Mesenchymal stem cell (in vitro differentiated cells and primary cell): ENCODE measurements around the gene NDUFV3.
"Not testable (repeated sequence)": the region's sequence is repeated elsewhere in the genome, so short reads cannot be mapped to it uniquely, and the experiment has no call there.

Experiments
- DNase-seq: peaks from one replicate; pipeline ENCODE4 v3.0.0-alpha.2; 2013
- H2AFZ ChIP-seq: one replicate; pipeline ENCODE4 v1.6.1; 2013; ENCODE audit warnings: low read depth, mild to moderate bottlenecking, control low read depth, inconsistent platforms, low read length, moderate library complexity
- H2AK5ac ChIP-seq: 2 replicates; pipeline ENCODE4 v1.6.1; 2013; ENCODE audit warnings: low read length, moderate library complexity, mild to moderate bottlenecking, inconsistent platforms; ENCODE audit not compliant: severe bottlenecking
- H2BK120ac ChIP-seq: one replicate; pipeline ENCODE4 v1.6.1; 2013; ENCODE audit warnings: low read depth, mild to moderate bottlenecking, inconsistent platforms, low read length, moderate library complexity
- H2BK12ac ChIP-seq, 2 experiments: one replicate each; pipeline ENCODE4 v1.6.1; 2013; ENCODE audit warnings: inconsistent platforms in 2 of 2, low read length in 2 of 2, mild to moderate bottlenecking in 2 of 2, moderate library complexity in 2 of 2, control low read depth in 1 of 2
- H2BK15ac ChIP-seq: one replicate; pipeline ENCODE4 v1.6.1; 2013; ENCODE audit warnings: mild to moderate bottlenecking, low read depth, inconsistent platforms; ENCODE audit not compliant: poor library complexity, severe bottlenecking
- H2BK5ac ChIP-seq: 2 replicates; pipeline ENCODE4 v1.6.1; 2013; ENCODE audit warnings: low read depth, mild to moderate bottlenecking, low read length, control low read depth, inconsistent platforms; ENCODE audit not compliant: poor library complexity, severe bottlenecking
- H3K14ac ChIP-seq, 2 experiments: one replicate each; pipeline ENCODE4 v1.6.1; 2013; ENCODE audit warnings: inconsistent platforms in 2 of 2, low read length in 2 of 2, control low read depth in 1 of 2, mild to moderate bottlenecking in 1 of 2, moderate library complexity in 1 of 2
- H3K18ac ChIP-seq, 2 experiments: one replicate each; pipeline ENCODE4 v1.6.1; 2013; ENCODE audit warnings: inconsistent platforms in 2 of 2, low read length in 2 of 2, control low read depth in 1 of 2, low read depth in 1 of 2, mild to moderate bottlenecking in 1 of 2
- H3K23ac ChIP-seq, 2 experiments: one replicate each; pipeline ENCODE4 v1.6.1; 2013; ENCODE audit warnings: inconsistent platforms in 2 of 2, low read length in 2 of 2, mild to moderate bottlenecking in 2 of 2, moderate library complexity in 2 of 2, control low read depth in 1 of 2
- H3K27ac ChIP-seq: 2 replicates; pipeline ENCODE4 v1.5.1; 2013; ENCODE audit warnings: mild to moderate bottlenecking, moderate library complexity, low read length, control low read depth, inconsistent platforms; ENCODE audit not compliant: poor library complexity, severe bottlenecking
- H3K27me3 ChIP-seq, 2 experiments: 2 replicates each; pipeline versions ENCODE4 v1.6.1 to v1.7.0; 2013; ENCODE audit warnings: low read length in 2 of 2, mild to moderate bottlenecking in 2 of 2, moderate library complexity in 2 of 2, control low read depth in 1 of 2, inconsistent platforms in 1 of 2; ENCODE audit not compliant: control insufficient read depth in 1 of 2, insufficient read depth in 1 of 2
- H3K36me3 ChIP-seq, 2 experiments: 2 replicates each; pipeline versions ENCODE4 v1.6.1 to v1.7.0; 2013; ENCODE audit warnings: low read length in 2 of 2, control low read depth in 1 of 2, inconsistent platforms in 1 of 2, low read depth in 1 of 2, mild to moderate bottlenecking in 1 of 2; ENCODE audit not compliant: insufficient read depth in 2 of 2, control insufficient read depth in 1 of 2
- H3K4ac ChIP-seq, 2 experiments: one replicate each; pipeline ENCODE4 v1.6.1; 2013; ENCODE audit warnings: inconsistent platforms in 2 of 2, low read length in 2 of 2, mild to moderate bottlenecking in 2 of 2, moderate library complexity in 2 of 2, control low read depth in 1 of 2, low read depth in 1 of 2
- H3K4me1 ChIP-seq: 2 replicates; pipeline ENCODE4 v1.6.1; 2013; ENCODE audit warnings: low read depth, low read length, control low read depth; ENCODE audit not compliant: control insufficient read depth, insufficient read depth
- H3K4me2 ChIP-seq: 2 replicates; pipeline ENCODE4 v1.6.1; 2013; ENCODE audit warnings: low read length, mild to moderate bottlenecking, inconsistent platforms; ENCODE audit not compliant: poor library complexity, severe bottlenecking
- H3K4me3 ChIP-seq, 2 experiments: 2 replicates each; pipeline versions ENCODE4 v1.5.1 to v1.7.0; 2013; ENCODE audit warnings: low read length in 2 of 2, mild to moderate bottlenecking in 2 of 2, control low read depth in 1 of 2, low read depth in 1 of 2; ENCODE audit not compliant: insufficient read depth in 1 of 2
- H3K79me1 ChIP-seq: replicated peaks from 2 replicates; pipeline ENCODE4 v1.6.1; 2013; ENCODE audit warnings: mild to moderate bottlenecking, control low read depth, low read length, inconsistent platforms; ENCODE audit not compliant: poor library complexity, severe bottlenecking
- H3K9ac ChIP-seq: 2 replicates; pipeline ENCODE4 v1.7.0; 2013; ENCODE audit warnings: mild to moderate bottlenecking, low read length, moderate library complexity
- H3K9me3 ChIP-seq: 2 replicates; pipeline ENCODE4 v1.7.0; 2013; ENCODE audit warnings: mild to moderate bottlenecking, low read length; ENCODE audit not compliant: control insufficient read depth
- H4K8ac ChIP-seq: one replicate; pipeline ENCODE4 v1.6.1; 2013; ENCODE audit warnings: inconsistent platforms, mild to moderate bottlenecking, low read length, moderate library complexity
- H4K91ac ChIP-seq: one replicate; pipeline ENCODE4 v1.6.1; 2013; ENCODE audit warnings: mild to moderate bottlenecking, low read length, inconsistent platforms
- WGBS: methylation state at CpG from one replicate; pipeline ENCODE4 v1.1.7; 2013; ENCODE audit warnings: mixed read lengths; 5-methylcytosine and 5-hydroxymethylcytosine counted together

The NDUFV3 gene

DNA sequence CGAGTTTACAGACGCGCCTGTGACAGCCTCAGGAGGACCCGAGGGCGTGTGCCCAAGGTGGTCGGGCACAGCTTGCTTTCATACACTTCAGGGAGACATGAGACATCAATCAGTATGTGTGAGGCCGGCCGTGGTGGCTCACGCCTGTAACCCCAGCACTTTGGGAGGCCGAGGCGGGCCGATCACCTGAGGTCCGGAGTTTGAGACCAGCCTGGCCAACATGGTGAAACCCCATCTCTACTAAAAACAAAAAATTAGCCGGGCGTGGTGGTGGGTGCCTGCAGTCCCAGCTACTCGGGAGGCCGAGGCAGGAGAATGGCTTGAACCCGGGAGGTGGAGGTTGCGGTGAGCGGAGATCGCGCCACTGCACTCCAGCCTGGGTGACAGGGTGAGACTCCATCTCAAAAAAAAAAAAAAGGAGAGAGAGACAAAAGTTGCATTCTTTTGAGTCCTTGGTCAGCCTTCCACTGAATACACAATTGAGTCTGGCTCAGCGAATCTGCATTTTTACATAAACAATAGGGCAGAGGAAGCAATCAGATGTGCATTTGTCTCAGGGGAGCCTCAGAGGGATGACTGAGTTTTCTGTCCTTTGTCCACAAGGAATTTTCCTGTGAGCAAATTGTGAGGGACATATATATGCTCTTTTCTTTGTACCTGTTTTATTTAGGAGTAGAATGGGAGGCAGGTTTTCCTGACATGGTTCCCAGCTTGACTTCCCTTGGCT, 34.5 kb downstream of the NDUFV3 start:
- H3K4me1 ChIP-seq, H2BK15ac ChIP-seq, H3K27ac ChIP-seq, H3K79me1 ChIP-seq, H2BK120ac ChIP-seq, DNase-seq, H3K4me3 ChIP-seq, H3K36me3 ChIP-seq, H2AFZ ChIP-seq, H4K8ac ChIP-seq, H2AK5ac ChIP-seq, H3K23ac ChIP-seq, H3K4me2 ChIP-seq, H3K27me3 ChIP-seq, H3K9ac ChIP-seq, H3K4ac ChIP-seq, H3K9me3 ChIP-seq, H2BK5ac ChIP-seq, H3K14ac ChIP-seq: not testable (repeated sequence)
- WGBS, result 95% methylated on average over 23 of the region's 23 CpGs
- peak overlapping the region in 1 of 2 experiments; percentile 77 for H2BK12ac ChIP-seq
- peak overlapping the region; percentile 66 for H4K91ac ChIP-seq
- H3K18ac ChIP-seq, result peak overlapping the region in 1 of 2 experiments; percentile 20

DNA sequence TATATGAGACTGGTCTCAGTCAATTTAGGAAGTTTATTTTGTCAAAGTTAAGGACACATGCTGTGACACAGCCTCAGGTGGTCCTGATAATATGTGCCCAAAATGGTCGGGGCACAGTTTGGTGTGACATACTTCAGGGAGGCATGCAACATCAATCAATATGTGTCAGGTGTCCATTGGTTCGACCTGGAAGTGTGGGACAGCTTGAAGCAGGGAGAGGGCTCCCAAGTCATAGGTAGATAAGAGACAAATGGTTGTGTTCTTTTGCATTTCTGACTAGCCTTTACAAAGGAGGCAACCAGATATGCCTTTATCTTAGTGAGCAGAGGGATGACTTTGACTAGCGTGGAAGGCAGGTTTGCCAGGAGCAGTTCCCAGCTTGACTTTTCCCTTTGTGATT, 36.9 kb downstream of the NDUFV3 start:
- Histone ChIP-seq H2BK120ac (no peak overlapping the region), H3K79me1 (no peaks in the 10 kb centered on the region), H2BK15ac (no peak overlapping the region), H2AK5ac (no peak overlapping the region), H3K18ac (no peak overlapping the region), H3K4me2 (no peak overlapping the region), H2BK5ac (no peak overlapping the region), H2AFZ (no peak overlapping the region), H3K4me1 (peaks cover 1% of the 10 kb centered on the region), H2BK12ac (no peak overlapping the region), H3K4me3 (no peak overlapping the region), H3K14ac (no peak overlapping the region), H4K8ac (no peak overlapping the region), H3K9ac (no peak overlapping the region), H3K23ac (no peak overlapping the region), H3K9me3 (no peaks in the 10 kb centered on the region), H3K27me3 (no peaks in the 10 kb centered on the region), H4K91ac (peak overlapping the region; percentile 6), H3K27ac (no peak overlapping the region), H3K4ac (no peak overlapping the region), H3K36me3 (peaks cover 0 to 3% of the 10 kb centered on the region in 2 experiments)
- whole genome bisulfite sequencing, result 54% methylated on average over 3 of the region's 3 CpGs
- DNase-seq, result no peak

DNA sequence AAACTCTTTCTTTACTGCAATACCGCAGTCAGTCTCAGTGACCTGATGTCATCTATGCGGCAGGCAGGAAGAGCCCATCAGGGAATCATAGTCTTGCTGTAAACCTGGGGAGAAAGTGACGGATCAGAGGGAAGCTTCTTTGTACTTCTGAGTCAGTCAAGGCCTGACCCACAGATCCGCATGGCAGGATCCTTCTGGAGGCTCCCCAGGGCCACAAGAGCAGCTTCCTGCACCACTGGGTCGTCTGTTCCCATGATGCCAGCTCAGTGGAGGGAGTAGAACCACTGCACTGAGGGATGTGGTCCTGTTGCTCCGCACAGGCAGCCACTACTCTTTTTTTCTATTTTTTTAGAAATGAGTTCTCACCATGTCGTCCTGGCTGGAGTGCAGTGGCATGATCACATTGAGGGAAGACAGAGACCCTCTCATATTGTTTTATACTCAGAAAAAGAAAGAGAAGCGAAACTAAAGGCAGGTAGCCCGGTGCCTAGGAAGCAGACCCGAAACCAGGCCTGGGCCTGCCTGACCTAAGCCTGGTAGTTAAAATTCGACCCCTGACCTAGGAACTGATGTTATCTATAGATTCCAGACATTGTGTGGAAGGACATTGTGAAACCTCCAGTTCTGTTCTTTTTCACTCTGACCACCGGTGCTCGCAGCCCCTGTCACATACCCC, 38.6 kb downstream of the NDUFV3 start:
- H3K18ac ChIP-seq, result peak overlapping the region in 1 of 2 experiments; percentile 30
- no peak overlapping the region for H2BK15ac ChIP-seq
- no peak overlapping the region for H2BK12ac ChIP-seq
- H3K4me1 ChIP-seq, result peaks cover 1% of the 10 kb centered on the region
- no peaks in the 10 kb centered on the region for H3K27me3 ChIP-seq
- peaks cover 0 to 3% of the 10 kb centered on the region in 2 experiments for H3K36me3 ChIP-seq
- H4K8ac ChIP-seq, result peak overlapping the region; percentile 77
- H3K4me3 ChIP-seq, result no peak overlapping the region
- H2BK5ac ChIP-seq, result no peak overlapping the region
- H3K23ac ChIP-seq, result no peak overlapping the region
- H3K79me1 ChIP-seq, result no peaks in the 10 kb centered on the region
- peak; percentile 62 for DNase-seq
- no peak overlapping the region for H2BK120ac ChIP-seq
- H3K9me3 ChIP-seq, result no peaks in the 10 kb centered on the region
- no peak overlapping the region for H3K4me2 ChIP-seq
- WGBS, result 16% methylated on average over 7 of the region's 13 CpGs
- H3K9ac ChIP-seq, result no peak overlapping the region
- H2AK5ac ChIP-seq, result no peak overlapping the region
- H3K27ac ChIP-seq, result no peak overlapping the region
- H3K4ac ChIP-seq, result no peak overlapping the region
- H2AFZ ChIP-seq, result no peak overlapping the region
- no peak overlapping the region for H3K14ac ChIP-seq
- H4K91ac ChIP-seq, result no peak overlapping the region

DNA sequence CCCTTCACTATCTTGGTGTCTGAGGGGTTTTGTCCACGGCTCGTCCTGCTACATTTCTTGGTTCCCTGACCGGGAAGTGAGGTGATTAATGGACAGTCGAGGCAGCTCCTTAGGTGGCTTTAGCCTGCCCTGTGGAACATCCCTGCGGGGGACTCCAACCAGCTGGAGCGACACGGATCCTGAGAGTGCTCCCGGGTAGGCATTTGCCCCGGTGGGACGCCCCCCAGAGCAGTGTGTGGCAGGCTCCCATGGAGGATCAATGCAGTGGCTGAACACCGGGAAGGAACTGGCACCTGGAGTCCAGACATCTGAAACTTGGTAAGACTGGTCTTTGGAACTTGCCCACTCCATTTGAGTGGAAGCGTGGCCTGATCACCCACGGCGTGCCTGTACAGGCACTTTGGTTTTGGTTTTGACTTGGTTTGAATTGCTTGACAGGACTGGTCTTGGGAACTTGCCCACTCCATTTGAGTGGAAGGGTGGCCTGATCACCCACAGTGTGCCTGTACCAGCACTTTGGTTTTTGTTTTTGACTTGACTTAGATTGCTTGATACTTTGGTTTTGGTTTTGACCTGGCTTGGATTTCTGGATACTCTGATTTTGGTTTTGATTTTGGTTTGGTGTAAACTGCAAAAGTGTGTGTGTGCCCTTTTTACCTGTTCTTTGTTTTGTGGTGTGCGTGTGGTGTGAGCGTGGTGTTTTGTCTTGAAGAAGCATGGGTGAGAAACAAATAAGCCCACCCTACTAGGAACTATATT, 39.4 kb downstream of the NDUFV3 start:
- H3K18ac ChIP-seq, result peak overlapping the region; percentile 62 to 75
- not testable (repeated sequence) for H3K23ac ChIP-seq, H3K27ac ChIP-seq, H3K9me3 ChIP-seq, DNase-seq, H4K91ac ChIP-seq, H3K36me3 ChIP-seq, H2AFZ ChIP-seq, H3K9ac ChIP-seq, H3K27me3 ChIP-seq, H3K4ac ChIP-seq, H3K4me3 ChIP-seq, H2AK5ac ChIP-seq, H3K4me2 ChIP-seq, H2BK5ac ChIP-seq, H3K14ac ChIP-seq, H2BK15ac ChIP-seq, H3K4me1 ChIP-seq, H3K79me1 ChIP-seq
- H4K8ac ChIP-seq, result peak overlapping the region; percentile 77
- WGBS, result 53% methylated on average over 14 of the region's 16 CpGs
- peak overlapping the region; percentile 49 for H2BK120ac ChIP-seq
- H2BK12ac ChIP-seq, result peak overlapping the region in 1 of 2 experiments; percentile 42
